HL-60 (cell line): ENCODE data around the gene NPHP4.

Experiments
- POLR2AphosphoS5 ChIP-seq: IDR thresholded peaks from 2 replicates; pipeline ENCODE4 v1.6.1; 2012; ENCODE audit warnings: low read depth
- TF ChIP-seq, protein P1 (sequence below): IDR thresholded peaks from one replicate; pipeline ENCODE4 v1.5.1; 2011; ENCODE audit warnings: low read length, control low read depth, inconsistent platforms; ENCODE audit not compliant: insufficient read depth

DNA sequence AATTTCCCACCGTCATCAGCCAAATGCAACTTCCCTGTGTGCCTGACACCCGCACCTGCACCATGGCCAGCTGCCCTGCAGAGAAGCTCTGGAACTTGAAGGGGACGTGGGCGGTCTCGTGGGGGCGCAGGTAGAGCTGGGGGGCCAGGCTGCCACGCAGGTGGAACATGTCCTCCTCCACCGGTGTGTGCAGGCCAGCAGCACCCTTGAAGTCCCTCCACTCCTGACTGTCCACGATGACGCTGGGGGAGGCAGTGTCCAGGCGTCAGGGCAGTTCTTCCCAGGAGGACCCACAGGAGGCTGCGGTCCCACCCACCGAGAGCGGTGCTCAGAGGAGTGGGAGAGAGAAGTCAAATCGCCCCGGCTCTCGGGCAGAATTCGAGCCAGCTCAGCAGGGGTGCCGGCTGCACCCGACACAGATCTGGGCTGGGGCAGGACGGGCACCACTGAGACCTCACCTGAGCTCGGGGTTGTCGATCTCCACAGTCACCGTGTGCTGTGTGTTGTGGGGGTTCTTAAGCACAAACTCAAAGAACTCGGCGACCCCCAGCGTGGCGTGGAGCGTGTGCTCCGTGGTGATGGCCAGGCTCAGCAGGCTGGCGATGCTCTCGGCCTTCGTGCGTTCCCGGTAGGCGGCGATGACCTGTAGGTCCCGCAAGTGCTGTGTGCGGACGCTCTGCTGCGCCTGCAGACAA, 117.7 kb downstream of the NPHP4 start:
- TF ChIP-seq, protein P1, sequence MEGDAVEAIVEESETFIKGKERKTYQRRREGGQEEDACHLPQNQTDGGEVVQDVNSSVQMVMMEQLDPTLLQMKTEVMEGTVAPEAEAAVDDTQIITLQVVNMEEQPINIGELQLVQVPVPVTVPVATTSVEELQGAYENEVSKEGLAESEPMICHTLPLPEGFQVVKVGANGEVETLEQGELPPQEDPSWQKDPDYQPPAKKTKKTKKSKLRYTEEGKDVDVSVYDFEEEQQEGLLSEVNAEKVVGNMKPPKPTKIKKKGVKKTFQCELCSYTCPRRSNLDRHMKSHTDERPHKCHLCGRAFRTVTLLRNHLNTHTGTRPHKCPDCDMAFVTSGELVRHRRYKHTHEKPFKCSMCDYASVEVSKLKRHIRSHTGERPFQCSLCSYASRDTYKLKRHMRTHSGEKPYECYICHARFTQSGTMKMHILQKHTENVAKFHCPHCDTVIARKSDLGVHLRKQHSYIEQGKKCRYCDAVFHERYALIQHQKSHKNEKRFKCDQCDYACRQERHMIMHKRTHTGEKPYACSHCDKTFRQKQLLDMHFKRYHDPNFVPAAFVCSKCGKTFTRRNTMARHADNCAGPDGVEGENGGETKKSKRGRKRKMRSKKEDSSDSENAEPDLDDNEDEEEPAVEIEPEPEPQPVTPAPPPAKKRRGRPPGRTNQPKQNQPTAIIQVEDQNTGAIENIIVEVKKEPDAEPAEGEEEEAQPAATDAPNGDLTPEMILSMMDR = no peak
- TF ChIP-seq POLR2AphosphoS5 = no peak
